NK-92 (cell line): ENCODE measurements around the gene GLIS1.

Source experiments
- DNase-seq: peaks from one replicate; lab custom pipeline; 2025; ENCODE audit not compliant: unreplicated experiment; lab: John Stamatoyannopoulos, UW

GLIS1 gene

GRCh38 chr1:53541263-53541625 lies 197.7 kb downstream of the GLIS1 start:
- no peak for DNase-seq

- no peak for DNase-seq
Observed at GRCh38 chr1:53540604-53541262, 198.2 kb downstream of the GLIS1 start.

GRCh38 chr1:53539711-53540603 lies 199.0 kb downstream of the GLIS1 start:
- DNase-seq: no peak

GRCh38 chr1:53539226-53539625 lies 199.7 kb downstream of the GLIS1 start:
- no peak for DNase-seq

GRCh38 chr1:53536606-53537005 lies 202.4 kb downstream of the GLIS1 start:
- DNase-seq: no peak

GRCh38 chr1:53535846-53536245 lies 203.1 kb downstream of the GLIS1 start:
- DNase-seq: no peak

GRCh38 chr1:53535226-53535625 lies 203.7 kb downstream of the GLIS1 start:
- DNase-seq: no peak

- DNase-seq: no peak
Observed at GRCh38 chr1:53532912-53533311, 206.1 kb downstream of the GLIS1 start.

GRCh38 chr1:53532377-53532776 lies 206.6 kb downstream of the GLIS1 start:
- no peak for DNase-seq

- no peak for DNase-seq
Observed at GRCh38 chr1:53530550-53530949, 208.4 kb downstream of the GLIS1 start.

GRCh38 chr1:53529555-53529954 lies 209.4 kb downstream of the GLIS1 start:
- DNase-seq: no peak

- no peak for DNase-seq
Observed at GRCh38 chr1:53527368-53527767, 211.6 kb downstream of the GLIS1 start.

GRCh38 chr1:53526451-53527101 lies 212.4 kb downstream of the GLIS1 start:
- DNase-seq: no peak

GRCh38 chr1:53525595-53525994 lies 213.4 kb downstream of the GLIS1 start:
- no peak for DNase-seq

- DNase-seq: no peak
Observed at GRCh38 chr1:53524428-53525375, 214.3 kb downstream of the GLIS1 start.

- DNase-seq: no peak
Observed at GRCh38 chr1:53521924-53522552, 216.9 kb downstream of the GLIS1 start.

GRCh38 chr1:53520481-53520880 lies 218.5 kb downstream of the GLIS1 start:
- DNase-seq: no peak

GRCh38 chr1:53519421-53519820 lies 219.5 kb downstream of the GLIS1 start:
- no peak for DNase-seq

GRCh38 chr1:53518775-53519174 lies 220.2 kb downstream of the GLIS1 start:
- DNase-seq: no peak

GRCh38 chr1:53517821-53518352 lies 221.1 kb downstream of the GLIS1 start:
- DNase-seq: no peak
